ELR (cell line): ENCODE data around the gene MLN.
A peak's percentile ranks its signal among the peaks of the same experiment; 100 is the strongest.

Experiments used
- DNase-seq: peaks from one replicate; pipeline ENCODE4 v3.0.0-alpha.2; 2015; ENCODE audit warnings: low read depth

MLN gene

DNA sequence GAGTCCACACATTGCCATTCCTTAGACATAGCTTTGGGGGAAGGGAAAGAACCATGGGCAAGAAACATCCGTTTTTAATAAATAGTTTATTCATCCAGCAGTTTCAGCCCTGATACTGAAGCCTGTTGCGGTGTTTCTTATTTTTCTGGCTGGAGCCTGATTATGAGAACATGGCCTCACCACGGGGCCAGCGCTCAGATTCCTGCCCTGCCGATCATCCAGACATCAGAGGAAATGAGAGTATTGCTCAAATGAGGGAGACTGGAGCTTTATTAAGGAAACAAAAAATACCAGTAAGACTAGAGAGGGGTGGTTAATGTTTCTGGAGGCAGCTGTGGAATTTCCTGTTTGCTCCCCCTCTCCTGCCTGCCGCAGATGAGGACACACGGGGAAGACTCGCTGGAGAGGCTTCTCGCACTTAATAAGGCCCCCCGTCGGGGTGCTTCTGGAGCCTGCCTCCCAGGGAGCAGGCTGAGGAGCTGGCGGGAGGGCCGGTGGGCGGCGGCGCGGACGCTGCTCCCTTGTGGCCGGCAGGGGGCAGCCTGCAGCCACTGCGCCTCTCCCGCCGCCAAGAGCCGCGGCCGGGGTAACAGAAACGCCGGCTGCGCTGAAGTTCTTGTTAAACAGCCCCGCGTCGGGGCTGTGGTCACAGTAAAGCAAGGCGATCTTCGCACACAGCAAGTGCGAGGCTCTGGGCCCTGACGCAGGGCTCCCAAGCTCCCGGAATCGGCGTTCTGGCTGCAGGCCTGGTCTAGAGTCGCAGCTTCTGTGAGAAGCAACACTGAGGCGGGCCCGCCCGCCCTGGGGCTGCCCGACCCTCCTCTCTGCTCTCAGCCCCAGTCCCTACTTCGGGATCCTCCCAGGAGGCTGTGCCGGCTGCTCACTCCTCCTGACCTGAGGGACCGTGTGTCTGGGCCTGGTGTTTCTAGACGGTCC lies 32.4 kb downstream of the MLN start:
- DNase-seq: peak; percentile 91

DNA sequence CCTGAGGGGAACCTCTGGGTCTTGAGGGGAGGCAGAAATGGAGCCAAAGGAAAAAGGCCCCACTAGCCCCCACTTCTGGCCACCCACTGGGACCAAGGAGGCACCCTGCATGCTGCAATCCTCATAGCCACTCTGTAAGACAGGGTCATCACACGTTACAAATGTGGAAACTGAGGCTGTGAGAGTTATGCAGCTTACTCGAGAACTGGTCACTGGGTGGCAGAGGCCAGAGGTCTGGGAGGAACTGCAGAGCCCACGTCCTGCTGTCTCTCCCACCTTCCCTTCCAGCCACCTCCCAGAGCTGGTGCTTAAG lies 33.0 kb downstream of the MLN start:
- DNase-seq: no peak

- DNase-seq: no peak
These were observed 33.5 kb downstream of the MLN start for GRCh38 chr6:33770124-33770832.

- DNase-seq: no peak
These were observed 34.5 kb downstream of the MLN start for GRCh38 chr6:33769248-33769821.

DNA sequence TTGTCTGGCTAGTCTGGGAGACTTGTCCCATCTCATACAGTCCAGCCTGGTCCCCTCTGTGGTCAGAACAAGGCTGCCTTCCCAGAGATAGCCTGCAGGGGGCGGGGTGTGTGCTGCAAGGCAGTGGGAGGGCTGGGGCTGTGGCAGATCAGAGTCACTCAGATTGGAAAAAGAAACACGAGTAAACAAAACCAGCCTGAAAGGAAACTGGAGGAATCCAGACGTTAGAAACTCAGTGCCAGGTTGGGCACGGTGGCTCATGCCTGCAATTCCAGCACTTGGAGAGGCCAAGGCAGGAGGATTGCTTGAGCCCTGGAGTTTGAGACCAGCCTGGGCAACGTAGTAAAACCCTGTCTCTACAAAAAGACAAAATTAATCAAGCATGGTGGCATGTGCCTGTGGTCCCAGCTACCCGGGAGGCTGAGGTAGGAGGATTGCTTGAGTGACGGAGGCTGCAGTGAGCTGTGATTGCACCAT lies 35.1 kb downstream of the MLN start:
- peak; percentile 86 for DNase-seq

- no peak for DNase-seq
These were observed 36.6 kb downstream of the MLN start for GRCh38 chr6:33766921-33767907.

- no peak for DNase-seq
These were observed 38.4 kb downstream of the MLN start for GRCh38 chr6:33765368-33765767.

DNA sequence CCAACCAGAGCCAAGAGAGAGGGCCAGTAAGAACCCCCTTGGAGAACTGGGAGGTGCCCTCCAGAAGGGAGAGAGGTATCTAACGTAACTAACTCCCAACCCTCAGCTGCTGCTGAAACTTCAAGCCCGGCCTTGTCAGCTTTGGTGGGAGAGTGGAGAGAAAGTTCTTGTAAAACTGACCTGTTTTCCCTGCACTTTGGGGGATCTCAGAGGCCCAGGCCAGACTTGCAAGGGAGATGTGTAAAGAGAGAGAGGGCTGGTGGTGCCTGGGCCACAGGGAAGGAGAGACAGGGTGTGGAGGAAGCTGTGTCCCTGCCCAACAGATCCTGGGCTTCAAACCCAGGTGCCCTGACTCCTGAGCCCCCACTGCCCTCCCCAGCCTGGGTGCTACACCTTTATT lies 39.8 kb downstream of the MLN start:
- no peak for DNase-seq

- DNase-seq: no peak
These were observed 40.3 kb downstream of the MLN start for GRCh38 chr6:33763483-33763882.

- DNase-seq: no peak
These were observed 41.1 kb downstream of the MLN start for GRCh38 chr6:33762713-33763112.

DNA sequence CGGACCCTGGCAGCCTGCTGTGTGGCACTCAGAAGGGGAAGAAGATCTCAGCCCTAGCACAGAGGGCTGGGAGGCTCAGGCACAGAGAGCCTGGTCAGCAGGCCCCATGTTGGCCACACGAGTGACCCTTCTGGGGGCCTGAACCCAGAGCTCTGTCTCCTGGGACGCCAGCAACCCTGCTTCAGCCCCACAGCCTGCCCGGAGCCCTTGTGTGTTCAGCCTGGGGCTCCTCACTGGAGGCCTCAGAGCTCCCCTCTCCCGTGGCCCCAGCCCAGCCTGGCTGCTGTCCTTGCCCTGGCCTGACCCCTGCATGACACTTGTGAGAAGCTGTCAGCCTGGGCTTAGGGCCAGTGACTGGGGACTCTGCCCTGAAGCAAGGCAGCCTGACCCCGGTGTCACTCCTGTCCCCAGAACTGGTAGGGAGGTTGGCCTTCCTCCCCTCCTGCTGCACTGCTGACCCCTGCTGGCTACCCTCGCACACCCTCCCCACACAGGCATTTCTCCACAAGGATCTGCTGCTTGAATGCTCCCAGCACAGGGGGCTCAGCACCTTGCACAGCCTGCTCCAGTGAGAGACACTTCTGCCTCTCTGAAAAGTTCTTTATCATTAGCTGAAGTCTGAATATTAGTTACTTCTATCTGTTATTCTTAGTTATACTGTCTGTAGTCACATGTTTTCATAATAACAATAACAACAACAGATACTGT lies 41.7 kb downstream of the MLN start:
- DNase-seq: peak; percentile 59

GRCh38 chr6:33761581-33761921 lies 42.3 kb downstream of the MLN start:
- DNase-seq: no peak

GRCh38 chr6:33759887-33760629 lies 43.7 kb downstream of the MLN start:
- no peak for DNase-seq

DNA sequence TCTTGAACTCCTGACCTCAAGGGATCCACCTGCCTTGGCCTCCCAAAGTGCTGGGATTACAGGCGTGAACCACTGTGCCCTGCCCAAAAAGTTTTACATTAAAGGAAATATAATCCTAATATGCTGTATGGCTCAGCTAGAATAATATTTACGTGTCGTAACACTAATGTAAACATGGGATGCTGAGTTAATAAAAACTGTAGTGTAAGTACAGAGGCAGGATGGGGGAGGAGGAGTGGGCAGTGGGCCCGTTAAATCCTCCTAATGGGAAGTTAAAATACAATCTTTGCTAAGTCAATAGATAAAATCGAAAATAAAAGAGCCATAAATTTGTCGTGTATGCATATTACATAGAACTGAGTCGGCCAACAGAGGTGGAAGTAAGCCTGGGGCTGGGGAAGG lies 45.0 kb downstream of the MLN start:
- no peak for DNase-seq

DNA sequence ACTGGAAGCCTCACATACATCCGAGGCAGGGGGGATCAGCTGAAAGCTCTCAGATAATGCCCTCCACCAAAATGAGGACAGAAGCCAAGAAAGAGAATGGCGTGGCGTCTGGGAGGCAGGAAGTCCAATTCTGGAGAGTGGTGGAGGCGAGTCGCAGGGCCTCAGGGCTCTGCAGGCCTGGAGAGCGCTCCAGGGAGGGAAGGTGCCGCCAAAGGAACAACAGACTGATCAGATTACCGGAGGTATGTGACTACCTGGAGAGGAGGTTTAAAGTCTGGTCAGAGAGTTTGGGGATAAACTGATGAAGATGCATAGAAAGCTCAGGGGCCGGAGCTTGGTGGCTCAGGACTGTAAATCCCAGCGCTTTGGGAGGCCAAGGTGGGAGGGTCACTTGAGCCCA lies 45.9 kb downstream of the MLN start:
- DNase-seq: no peak

DNA sequence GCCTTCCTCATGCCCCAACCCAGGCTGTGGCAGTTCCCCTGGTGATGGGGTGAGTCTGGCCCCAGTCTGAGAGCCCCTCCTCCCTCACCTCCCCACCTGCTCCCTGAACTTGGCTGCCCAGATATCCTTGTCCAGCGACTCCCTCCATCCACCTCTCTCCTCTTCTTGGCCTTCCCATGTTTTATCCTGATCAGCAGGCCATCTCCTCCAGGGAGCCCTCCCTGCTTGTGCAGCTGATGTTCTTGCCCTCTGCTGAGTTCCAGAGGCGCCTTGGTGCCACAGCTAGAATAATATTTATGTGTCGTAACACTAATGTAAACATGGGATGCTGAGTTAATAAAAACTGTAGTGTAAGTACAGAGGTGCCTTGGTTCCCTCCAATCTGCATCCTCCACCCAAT lies 46.7 kb downstream of the MLN start:
- no peak for DNase-seq

DNA sequence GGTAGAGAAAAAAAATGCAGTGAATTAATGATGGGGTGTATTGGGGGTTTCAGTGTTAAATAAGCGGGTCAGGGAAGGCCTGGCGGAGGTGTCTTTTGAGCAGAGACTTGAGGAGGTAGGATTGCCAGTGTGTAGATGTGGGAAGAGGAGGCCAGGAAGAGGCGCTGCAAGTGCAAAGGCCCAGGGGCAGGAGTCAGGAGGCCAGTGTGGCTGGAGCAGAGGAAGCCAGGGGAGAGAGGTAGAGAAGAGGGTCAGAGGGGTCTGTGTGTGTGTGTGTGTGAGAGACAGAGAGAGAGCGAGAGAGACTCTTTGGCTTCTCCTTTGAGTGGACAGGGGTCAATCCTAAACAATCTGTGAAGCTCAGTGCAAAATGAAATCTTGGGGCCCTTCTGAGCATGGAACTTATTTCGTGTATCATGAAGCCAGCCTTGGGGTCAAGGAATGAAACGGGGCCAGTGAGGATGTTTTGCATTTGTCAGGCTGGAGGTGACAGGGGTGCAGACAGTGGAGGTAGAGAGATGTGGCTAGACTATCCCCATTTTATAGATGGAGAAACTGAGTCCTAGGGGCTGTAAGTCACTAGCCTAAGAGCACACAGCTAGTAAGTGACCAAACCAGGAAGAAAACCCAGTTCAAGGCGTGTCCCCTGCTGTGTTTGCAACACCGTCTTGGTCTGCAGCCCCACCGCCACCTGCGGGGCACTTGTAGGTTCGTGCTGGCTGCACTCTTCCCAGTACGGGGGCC lies 47.4 kb downstream of the MLN start:
- no peak for DNase-seq

GRCh38 chr6:33755070-33755869 lies 48.5 kb downstream of the MLN start:
- no peak for DNase-seq

DNA sequence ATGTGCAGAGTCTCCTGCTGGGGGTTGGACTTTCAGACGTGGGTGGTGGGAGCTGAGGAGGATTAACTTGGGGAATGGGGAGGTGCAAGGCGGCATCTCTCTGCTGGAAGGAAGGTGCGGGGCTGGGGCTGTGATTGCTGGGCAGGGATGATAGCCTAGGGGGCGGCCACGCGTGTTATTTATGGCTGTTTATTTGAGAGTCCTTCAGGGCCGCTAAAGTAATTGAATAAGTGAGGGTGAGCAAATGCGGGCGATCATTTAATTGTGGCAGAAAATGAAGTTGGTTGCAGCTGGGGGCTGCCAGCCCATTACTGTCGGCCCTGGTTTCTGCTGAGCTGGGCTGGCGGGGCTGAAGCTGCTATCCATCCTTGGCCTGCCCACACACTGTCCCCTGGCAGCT lies 49.6 kb downstream of the MLN start:
- DNase-seq: no peak
